BLaER1 (cell line): Measurements from ENCODE around the gene ADAMTS18.
"Not testable (repeated sequence)": the region's sequence is repeated elsewhere in the genome, so short reads cannot be mapped to it uniquely, and the experiment has no call there.

Experiments
- H3K27ac ChIP-seq: shearing (Covaris generic); formaldehyde crosslinking; 2 replicates; pipeline ENCODE4 v1.8.1; 2022
- H3K27me3 ChIP-seq: shearing (Covaris generic); formaldehyde crosslinking; 2 replicates; pipeline ENCODE4 v1.8.1; 2022
- H3K36me3 ChIP-seq: shearing (Covaris generic); formaldehyde crosslinking; 2 replicates; pipeline ENCODE4 v1.8.1; 2022
- H3K4me1 ChIP-seq: shearing (Covaris generic); formaldehyde crosslinking; 2 replicates; pipeline ENCODE4 v1.8.1; 2022
- H3K4me2 ChIP-seq: shearing (Covaris generic); formaldehyde crosslinking; 2 replicates; pipeline ENCODE4 v1.8.1; 2022
- H3K4me3 ChIP-seq: shearing (Covaris generic); formaldehyde crosslinking; 2 replicates; pipeline ENCODE4 v1.8.1; 2022
- H3K9ac ChIP-seq: shearing (Covaris generic); formaldehyde crosslinking; 2 replicates; pipeline ENCODE4 v1.8.1; 2022
- H3K9me3 ChIP-seq: shearing (Covaris generic); formaldehyde crosslinking; 2 replicates; pipeline ENCODE4 v1.8.1; 2022
- H4K20me1 ChIP-seq: shearing (Covaris generic); formaldehyde crosslinking; 2 replicates; pipeline ENCODE4 v1.8.1; 2022
- Cebpa-rat ChIP-seq: shearing (Covaris generic); IDR thresholded peaks from 2 replicates; pipeline ENCODE4 v1.8.1; 2022

Gene ADAMTS18

DNA sequence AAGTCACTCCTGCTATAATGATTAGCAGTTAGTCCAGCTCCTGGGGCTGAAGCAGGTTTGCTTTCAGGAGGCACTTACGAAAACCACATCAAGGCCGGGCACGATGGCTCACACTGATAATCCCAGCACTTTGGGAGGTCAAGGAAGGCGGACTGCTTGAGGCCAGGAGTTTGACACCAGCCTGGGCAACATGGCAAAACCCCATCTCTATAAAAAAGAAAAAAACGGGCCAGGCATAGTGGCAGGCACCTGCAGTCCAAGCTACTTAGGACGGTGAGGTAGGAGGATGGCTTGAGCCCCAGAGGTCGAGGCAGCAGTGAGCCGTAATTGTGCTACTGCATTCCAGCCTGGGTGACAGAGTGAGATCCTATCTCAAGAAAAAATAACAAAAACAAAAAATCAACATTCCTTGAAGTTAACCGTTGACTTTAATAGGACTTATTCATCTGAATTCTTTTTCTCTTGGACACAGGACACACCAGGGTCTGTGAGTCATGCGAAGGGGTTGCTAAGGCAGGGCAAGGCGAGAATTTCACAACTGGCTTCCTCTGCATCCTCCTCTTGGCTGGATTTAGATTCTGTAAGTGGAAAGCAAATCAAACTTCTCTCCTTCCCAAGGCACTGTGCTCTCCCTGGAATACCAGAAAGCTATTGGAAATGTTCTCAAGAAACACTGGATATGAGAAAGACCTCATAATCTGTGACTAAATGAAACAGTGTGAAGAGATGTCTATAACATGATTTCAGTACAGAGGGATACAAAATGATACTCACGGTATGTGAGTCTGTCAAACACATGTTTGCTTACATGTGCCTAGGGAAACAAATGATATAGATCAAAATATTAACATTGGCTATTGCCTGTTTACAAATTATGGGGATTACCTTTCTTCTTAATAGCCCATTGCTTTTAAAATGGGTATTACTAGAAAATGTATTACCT, 136.1 kb downstream of the ADAMTS18 start:
- peak overlapping the region; percentile 71; the same call in 1 of the 2 replicates for H3K27ac ChIP-seq
- H3K4me2 ChIP-seq: peak overlapping the region; percentile 80
- no peak overlapping the region for H3K4me3 ChIP-seq

DNA sequence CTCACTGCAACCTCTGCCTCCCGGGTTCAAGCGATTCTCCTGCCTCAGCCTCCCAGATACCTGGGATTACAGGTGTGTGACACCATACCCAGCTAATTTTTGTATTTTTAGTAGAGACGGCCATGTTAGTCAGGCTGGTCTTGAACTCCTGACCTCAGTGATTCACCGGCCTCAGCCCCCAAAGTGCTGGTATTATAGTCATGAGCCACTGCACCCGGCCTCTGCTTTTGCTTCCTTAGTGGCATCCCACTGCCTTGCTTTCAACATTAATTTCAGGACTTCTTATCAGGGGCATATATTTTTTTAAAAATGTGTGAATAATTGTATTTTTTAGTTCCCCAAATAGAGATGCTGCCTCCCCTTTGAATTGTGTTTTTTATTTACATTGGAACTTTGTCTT, 136.8 kb downstream of the ADAMTS18 start:
- Histone ChIP-seq H3K9ac (no peak overlapping the region), H3K36me3 (no peaks in the 10 kb centered on the region), H3K4me1 (peaks cover 52% of the 10 kb centered on the region), H3K27me3 (no peaks in the 10 kb centered on the region), H3K27ac (0 out of 2 replicates have a peak overlapping the region, but pooled peaks have one; percentile 71), H3K9me3 (no peaks in the 10 kb centered on the region), H3K4me3 (no peak overlapping the region), H4K20me1 (no peaks in the 10 kb centered on the region), H3K4me2 (peak overlapping the region; percentile 80)
- no peak for TF ChIP-seq Cebpa-rat

More for the DNA sequence above, 136.1 kb downstream of the ADAMTS18 start:
- H4K20me1 ChIP-seq: no peaks in the 10 kb centered on the region
- H3K9ac ChIP-seq: no peak overlapping the region
- H3K36me3 ChIP-seq: no peaks in the 10 kb centered on the region
- H3K27me3 ChIP-seq: no peaks in the 10 kb centered on the region
- H3K9me3 ChIP-seq: no peaks in the 10 kb centered on the region
- H3K4me1 ChIP-seq: peaks cover 54% of the 10 kb centered on the region
- no peak for TF ChIP-seq Cebpa-rat

DNA sequence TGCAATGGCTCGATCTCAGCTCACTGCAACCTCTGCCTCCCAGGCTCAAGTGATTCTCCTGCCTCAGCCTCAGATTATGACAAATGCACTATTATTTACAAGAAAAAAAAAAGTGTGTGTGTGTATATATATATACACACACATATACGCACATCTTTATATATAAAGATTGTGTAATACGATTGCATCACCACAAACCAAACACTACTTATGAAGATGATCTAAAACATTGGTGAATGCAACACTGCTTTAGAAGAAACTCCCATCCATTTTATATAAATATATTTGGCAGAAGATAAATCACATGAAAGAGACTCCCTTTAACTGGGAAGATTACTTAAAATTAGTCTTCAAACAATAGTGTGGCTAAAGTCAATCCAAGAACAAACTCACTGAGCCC, 138.9 kb downstream of the ADAMTS18 start:
- Histone ChIP-seq H3K4me2 (no peak overlapping the region), H3K4me3 (no peak overlapping the region), H3K4me1 (peaks cover 32% of the 10 kb centered on the region), H3K9ac (no peak overlapping the region), H3K9me3 (no peaks in the 10 kb centered on the region), H4K20me1 (no peaks in the 10 kb centered on the region), H3K36me3 (no peaks in the 10 kb centered on the region), H3K27me3 (no peaks in the 10 kb centered on the region), H3K27ac (no peak overlapping the region)
- TF ChIP-seq Cebpa-rat: no peak

DNA sequence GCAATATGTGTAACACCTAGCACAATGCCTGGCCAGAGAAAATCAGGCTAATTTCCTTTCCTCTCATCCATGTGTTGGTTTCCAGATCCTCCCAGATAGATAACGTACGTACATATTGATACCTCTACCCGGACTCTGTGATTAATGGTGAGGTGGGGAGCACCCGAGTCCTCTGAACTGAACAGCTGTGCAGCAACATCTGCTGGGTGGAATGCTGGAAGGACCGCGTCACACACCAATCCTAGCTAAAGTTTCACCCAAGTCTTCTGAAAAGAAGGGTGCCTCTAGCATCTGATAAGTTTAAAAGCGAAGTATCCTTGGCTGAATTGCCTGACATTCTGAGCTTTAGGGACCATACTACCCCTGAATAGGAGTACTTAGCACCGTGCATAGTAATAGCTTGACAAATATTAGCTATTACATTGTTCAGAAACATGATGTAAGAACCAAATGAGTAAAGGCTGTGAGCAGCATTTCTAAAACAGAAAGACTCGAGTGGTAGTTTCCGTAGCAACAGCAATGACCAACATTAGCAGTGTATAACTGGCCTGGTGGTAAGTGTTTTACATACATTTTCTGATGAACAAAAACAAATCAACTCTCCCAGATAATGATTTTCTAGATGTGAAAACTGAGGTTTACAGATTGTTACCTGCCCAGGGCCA, 144.3 kb downstream of the ADAMTS18 start:
- H3K27ac ChIP-seq: no peak overlapping the region

DNA sequence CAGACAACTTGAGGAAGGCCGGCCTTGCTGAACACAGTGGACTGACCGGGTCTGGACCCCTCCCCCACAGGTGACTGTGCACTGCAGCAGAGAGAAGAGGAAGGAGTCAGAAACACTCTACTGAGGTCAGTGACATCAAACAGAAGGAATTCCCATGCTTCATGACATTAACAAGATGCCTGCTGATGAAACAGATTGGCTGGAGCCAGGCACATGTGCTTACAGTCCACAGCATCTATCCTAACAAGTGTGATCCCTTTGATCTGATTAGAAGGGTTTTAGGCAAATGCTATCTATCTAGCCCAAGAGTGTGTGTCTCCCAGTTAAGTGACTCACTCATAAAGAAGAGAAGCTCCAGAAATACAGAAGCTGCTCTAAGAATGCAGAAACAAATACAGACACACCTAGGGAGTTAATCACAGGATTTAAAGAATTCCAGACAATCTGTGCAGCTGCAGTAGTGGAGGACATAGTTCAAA, 145.5 kb downstream of the ADAMTS18 start:
- Histone ChIP-seq H3K9me3 (0 out of 2 replicates have a peak, but pooled peaks cover 2% of the 10 kb centered on the region), H3K36me3 (no peaks in the 10 kb centered on the region), H3K27ac (no peak overlapping the region), H4K20me1 (no peaks in the 10 kb centered on the region), H3K4me1 (no peaks in the 10 kb centered on the region), H3K9ac (no peak overlapping the region), H3K4me3 (no peak overlapping the region), H3K4me2 (no peak overlapping the region), H3K27me3 (no peaks in the 10 kb centered on the region)
- TF ChIP-seq Cebpa-rat: no peak

More for the DNA sequence above, 144.3 kb downstream of the ADAMTS18 start:
- Histone ChIP-seq H3K4me1 (no peaks in the 10 kb centered on the region), H3K9me3 (no peaks in the 10 kb centered on the region), H3K9ac (no peak overlapping the region), H3K27me3 (no peaks in the 10 kb centered on the region), H3K4me2 (no peak overlapping the region), H4K20me1 (no peaks in the 10 kb centered on the region), H3K36me3 (no peaks in the 10 kb centered on the region), H3K4me3 (no peak overlapping the region)
- no peak for TF ChIP-seq Cebpa-rat

DNA sequence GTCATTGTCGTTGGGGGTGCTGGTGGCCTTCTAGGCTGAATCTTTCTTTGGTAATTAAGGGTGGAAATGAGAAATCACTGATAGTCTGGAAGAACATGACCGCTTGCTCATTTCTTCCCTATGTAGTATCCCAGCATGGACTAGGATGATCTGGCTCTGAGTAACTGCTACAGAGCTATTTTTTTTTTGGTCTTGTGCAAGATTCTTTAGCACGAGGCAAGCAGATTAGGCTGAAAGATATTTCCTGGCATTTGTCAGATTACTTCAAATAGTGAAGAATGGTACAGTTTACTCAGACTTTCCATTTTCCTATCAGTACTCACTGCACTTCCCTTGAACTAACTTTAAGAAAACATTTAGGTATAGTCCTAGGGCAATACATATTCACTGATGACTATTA, 146.6 kb downstream of the ADAMTS18 start:
- Histone ChIP-seq H4K20me1 (no peaks in the 10 kb centered on the region), H3K4me3 (no peak overlapping the region), H3K9me3 (peaks cover 10% of the 10 kb centered on the region; the same call in 1 of the 2 replicates), H3K4me1 (no peaks in the 10 kb centered on the region), H3K36me3 (no peaks in the 10 kb centered on the region), H3K27ac (no peak overlapping the region), H3K4me2 (no peak overlapping the region), H3K27me3 (no peaks in the 10 kb centered on the region), H3K9ac (no peak overlapping the region)
- TF ChIP-seq Cebpa-rat: no peak

DNA sequence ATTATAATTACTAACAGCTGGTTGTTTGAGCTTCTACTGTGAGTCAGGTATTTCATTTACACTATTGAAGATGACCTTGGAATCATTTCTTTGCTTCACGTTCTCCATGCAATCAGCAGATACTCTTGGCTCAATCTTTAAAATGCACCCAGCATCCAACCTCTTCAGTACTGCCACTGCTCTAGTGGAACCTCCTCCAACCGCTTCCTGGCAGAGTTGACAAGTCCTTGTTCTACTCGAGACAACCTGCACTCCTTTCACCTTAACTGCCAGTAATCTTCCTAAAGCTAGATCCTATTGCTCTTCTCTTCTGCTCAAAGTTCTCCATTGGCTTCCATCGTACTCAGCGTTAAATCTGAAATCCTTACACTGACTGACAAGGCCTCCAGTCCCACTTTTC, 149.2 kb downstream of the ADAMTS18 start:
- Histone ChIP-seq H4K20me1 (no peaks in the 10 kb centered on the region), H3K27ac (no peak overlapping the region)
- TF ChIP-seq Cebpa-rat: no peak

DNA sequence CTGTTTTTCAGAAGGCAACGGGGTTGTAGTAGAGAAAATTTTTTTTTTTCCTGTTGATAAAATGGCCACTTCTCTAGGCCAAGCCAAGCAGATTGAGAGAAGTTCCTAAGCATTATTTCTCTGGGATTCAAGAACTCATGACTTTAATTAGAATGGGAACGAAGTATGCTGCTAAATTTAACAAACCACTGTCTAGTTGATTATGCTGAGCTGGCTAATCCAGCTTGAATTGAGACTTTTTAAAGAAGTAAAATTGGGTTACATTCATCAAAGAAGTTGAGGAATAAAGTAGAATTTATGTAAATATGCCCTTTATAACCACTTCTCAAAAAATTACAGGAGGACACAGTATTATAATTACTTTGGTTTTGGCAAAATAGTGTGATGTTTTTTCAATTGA, 152.5 kb downstream of the ADAMTS18 start:
- H4K20me1 ChIP-seq: no peaks in the 10 kb centered on the region
- peaks cover 10% of the 10 kb centered on the region for H3K4me1 ChIP-seq
- H3K27me3 ChIP-seq: no peaks in the 10 kb centered on the region
- H3K9ac ChIP-seq: no peak overlapping the region
- H3K36me3 ChIP-seq: no peaks in the 10 kb centered on the region
- no peak overlapping the region for H3K4me3 ChIP-seq
- H3K9me3 ChIP-seq: peaks cover 10% of the 10 kb centered on the region; the same call in 1 of the 2 replicates
- no peak overlapping the region for H3K27ac ChIP-seq
- no peak for TF ChIP-seq Cebpa-rat
- H3K4me2 ChIP-seq: no peak overlapping the region

More for the DNA sequence above, 149.2 kb downstream of the ADAMTS18 start:
- no peaks in the 10 kb centered on the region for H3K27me3 ChIP-seq
- H3K9ac ChIP-seq: no peak overlapping the region
- no peaks in the 10 kb centered on the region for H3K4me1 ChIP-seq
- H3K9me3 ChIP-seq: peaks cover 10% of the 10 kb centered on the region; the same call in 1 of the 2 replicates
- no peak overlapping the region for H3K4me3 ChIP-seq
- H3K36me3 ChIP-seq: no peaks in the 10 kb centered on the region
- H3K4me2 ChIP-seq: no peak overlapping the region

DNA sequence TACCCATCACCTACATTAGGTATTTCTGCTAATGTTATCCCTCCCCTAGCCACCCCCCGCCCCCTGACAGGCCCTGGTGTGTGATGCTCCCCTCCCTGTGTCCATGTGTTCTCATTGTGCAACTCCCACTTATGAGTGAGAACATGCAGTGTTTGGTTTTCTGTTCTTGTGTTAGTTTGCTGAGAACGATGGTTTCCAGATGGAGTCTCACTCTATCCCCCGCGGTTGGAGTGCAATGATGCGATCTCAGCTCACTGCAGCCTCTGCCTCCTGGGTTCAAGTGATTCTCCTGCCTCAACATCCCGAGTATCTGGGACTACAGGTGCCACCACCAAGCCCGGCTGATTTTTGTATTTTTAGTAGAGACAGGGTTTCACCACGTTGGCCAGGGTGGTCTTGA, 155.5 kb downstream of the ADAMTS18 start:
- H3K9ac ChIP-seq, H3K27ac ChIP-seq, H4K20me1 ChIP-seq, H3K9me3 ChIP-seq, H3K27me3 ChIP-seq, H3K4me3 ChIP-seq, H3K36me3 ChIP-seq, H3K4me2 ChIP-seq: not testable (repeated sequence)
- H3K4me1 ChIP-seq: peaks cover 20% of the 10 kb centered on the region

DNA sequence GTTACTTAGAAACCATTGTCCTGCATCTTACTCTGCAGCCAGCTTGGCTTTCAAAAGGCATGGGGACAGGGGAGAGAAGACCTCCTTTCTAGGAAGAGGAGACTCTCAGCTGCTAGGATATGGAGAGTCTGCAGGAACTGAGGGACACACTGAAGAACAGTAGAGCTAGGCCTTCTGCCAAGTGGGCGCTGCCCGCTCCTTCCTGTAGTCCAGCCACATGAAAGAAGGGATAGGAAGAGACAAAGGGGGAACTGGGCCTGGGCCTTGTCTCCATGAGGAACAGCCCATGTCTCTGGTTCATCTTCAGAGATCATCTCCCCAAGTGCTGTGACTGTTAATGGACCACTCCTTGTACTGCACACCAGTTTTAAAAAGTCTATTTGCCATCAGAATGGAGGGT, 157.3 kb downstream of the ADAMTS18 start:
- H3K4me1 ChIP-seq: peaks cover 30% of the 10 kb centered on the region
- H3K9ac ChIP-seq: no peak overlapping the region; the same call in 1 of the 2 replicates
- H3K9me3 ChIP-seq: no peaks in the 10 kb centered on the region
- no peak overlapping the region for H3K4me3 ChIP-seq
- H3K4me2 ChIP-seq: peak overlapping the region; percentile 74
- H3K27me3 ChIP-seq: no peaks in the 10 kb centered on the region
- H3K27ac ChIP-seq: peak overlapping the region; percentile 67
- no peak for TF ChIP-seq Cebpa-rat
- no peaks in the 10 kb centered on the region for H4K20me1 ChIP-seq
- no peaks in the 10 kb centered on the region for H3K36me3 ChIP-seq
